GM21723 (cell line): ENCODE data around the gene TRAPPC1.

Source experiments
- ATAC-seq: cut with Tn5 transposase; IDR thresholded peaks from one replicate; pipeline ENCODE4 v1.9.1; 2021; ENCODE audit warnings: mild to moderate bottlenecking, moderate library complexity; ENCODE audit not compliant: unreplicated experiment

The TRAPPC1 gene

GRCh38 chr17:7903154-7904103, 28.3 kb downstream of the TRAPPC1 start:
- no peak for ATAC-seq

GRCh38 chr17:7897773-7898172, 34.0 kb downstream of the TRAPPC1 start:
- ATAC-seq, result no peak

- no peak for ATAC-seq
These were observed 34.7 kb downstream of the TRAPPC1 start for GRCh38 chr17:7897090-7897489.

GRCh38 chr17:7894866-7895265, 36.9 kb downstream of the TRAPPC1 start:
- no peak for ATAC-seq

GRCh38 chr17:7894226-7894625, 37.5 kb downstream of the TRAPPC1 start:
- no peak for ATAC-seq

GRCh38 chr17:7893187-7893880, 38.4 kb downstream of the TRAPPC1 start:
- no peak for ATAC-seq

- no peak for ATAC-seq
These were observed 42.4 kb downstream of the TRAPPC1 start for GRCh38 chr17:7889166-7889955.

GRCh38 chr17:7888184-7888920, 43.4 kb downstream of the TRAPPC1 start, which contains the start of gene CHD3:
TSS of gene CHD3 (plus strand) at chr17:7888789. CDS start at chr17:7889001, 212 bp downstream.
- no peak for ATAC-seq

- peak; percentile 53 for ATAC-seq
These were observed 44.1 kb downstream of the TRAPPC1 start for GRCh38 chr17:7887482-7888183.

- ATAC-seq, result no peak
These were observed 44.7 kb downstream of the TRAPPC1 start for GRCh38 chr17:7887038-7887481.

GRCh38 chr17:7886227-7887037, 45.3 kb downstream of the TRAPPC1 start:
- no peak for ATAC-seq

GRCh38 chr17:7885367-7886226, 46.1 kb downstream of the TRAPPC1 start:
- no peak for ATAC-seq

GRCh38 chr17:7884581-7885366, 47.0 kb downstream of the TRAPPC1 start:
- no peak for ATAC-seq

GRCh38 chr17:7883781-7884386, 47.9 kb downstream of the TRAPPC1 start:
- no peak for ATAC-seq

GRCh38 chr17:7882629-7883028, 49.1 kb downstream of the TRAPPC1 start:
- ATAC-seq, result no peak

GRCh38 chr17:7882068-7882467, 49.7 kb downstream of the TRAPPC1 start:
- no peak for ATAC-seq
